ENCODE data around the gene SLC2A9.

DNA sequence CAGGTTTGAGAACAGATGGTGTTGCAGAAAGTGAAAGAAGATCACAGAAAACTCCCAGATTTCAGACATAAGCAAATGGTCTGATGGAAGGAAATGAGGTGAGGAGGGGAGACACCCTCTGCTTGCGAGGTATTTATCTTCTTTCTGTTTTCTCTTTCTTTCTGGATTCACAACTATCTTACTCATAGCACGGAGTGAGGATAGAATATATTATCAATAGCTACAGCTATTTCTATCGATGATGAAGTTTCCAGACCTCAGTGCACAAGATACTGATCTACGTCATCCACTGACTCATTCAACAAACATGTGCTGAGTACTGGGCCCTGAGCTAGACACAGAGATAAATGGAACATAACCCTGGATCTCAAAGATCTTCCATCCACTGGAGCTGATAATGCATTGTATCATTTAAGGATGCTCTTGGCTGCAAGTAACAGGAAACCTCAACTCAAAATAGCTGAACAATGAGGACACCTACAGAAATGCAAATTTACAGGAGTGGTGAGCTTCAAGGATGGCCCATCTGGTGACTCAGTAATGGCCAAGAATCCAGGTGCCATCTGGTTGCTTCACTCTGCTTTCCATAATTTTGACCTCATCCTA is 21.2 kb downstream of the SLC2A9 start:
- TF ChIP-seq, protein P1, sequence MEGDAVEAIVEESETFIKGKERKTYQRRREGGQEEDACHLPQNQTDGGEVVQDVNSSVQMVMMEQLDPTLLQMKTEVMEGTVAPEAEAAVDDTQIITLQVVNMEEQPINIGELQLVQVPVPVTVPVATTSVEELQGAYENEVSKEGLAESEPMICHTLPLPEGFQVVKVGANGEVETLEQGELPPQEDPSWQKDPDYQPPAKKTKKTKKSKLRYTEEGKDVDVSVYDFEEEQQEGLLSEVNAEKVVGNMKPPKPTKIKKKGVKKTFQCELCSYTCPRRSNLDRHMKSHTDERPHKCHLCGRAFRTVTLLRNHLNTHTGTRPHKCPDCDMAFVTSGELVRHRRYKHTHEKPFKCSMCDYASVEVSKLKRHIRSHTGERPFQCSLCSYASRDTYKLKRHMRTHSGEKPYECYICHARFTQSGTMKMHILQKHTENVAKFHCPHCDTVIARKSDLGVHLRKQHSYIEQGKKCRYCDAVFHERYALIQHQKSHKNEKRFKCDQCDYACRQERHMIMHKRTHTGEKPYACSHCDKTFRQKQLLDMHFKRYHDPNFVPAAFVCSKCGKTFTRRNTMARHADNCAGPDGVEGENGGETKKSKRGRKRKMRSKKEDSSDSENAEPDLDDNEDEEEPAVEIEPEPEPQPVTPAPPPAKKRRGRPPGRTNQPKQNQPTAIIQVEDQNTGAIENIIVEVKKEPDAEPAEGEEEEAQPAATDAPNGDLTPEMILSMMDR (IDR thresholded peaks at IDR 0.05; ENCODE audit: extremely low read depth in 1 of 2, insufficient read depth in 1 of 2, low read depth in 1 of 2, low read length in 2 of 2) = no peak
- no peak for TF ChIP-seq FOS (IDR thresholded peaks at IDR 0.05; ENCODE audit: borderline replicate concordance, insufficient read depth, low read length)
- no peak for TF ChIP-seq POLR2A (IDR thresholded peaks at IDR 0.05; ENCODE audit: low read depth, low read length)
- no peak for TF ChIP-seq POLR2AphosphoS5 (IDR thresholded peaks at IDR 0.05; ENCODE audit: insufficient read depth, low read depth, low read length)
- no peak for TF ChIP-seq EZH2 (IDR thresholded peaks at IDR 0.05; ENCODE audit: borderline replicate concordance, low read depth, low read length, severe bottlenecking)
- TF ChIP-seq JUN (IDR thresholded peaks at IDR 0.05; ENCODE audit: borderline replicate concordance, insufficient read depth, insufficient read length, low read depth) = no peak
- no peak for TF ChIP-seq MYC (IDR thresholded peaks at IDR 0.05; ENCODE audit: low read depth, low read length)
